ENCODE measurements around the gene SEMA6A.

The SEMA6A gene

DNA sequence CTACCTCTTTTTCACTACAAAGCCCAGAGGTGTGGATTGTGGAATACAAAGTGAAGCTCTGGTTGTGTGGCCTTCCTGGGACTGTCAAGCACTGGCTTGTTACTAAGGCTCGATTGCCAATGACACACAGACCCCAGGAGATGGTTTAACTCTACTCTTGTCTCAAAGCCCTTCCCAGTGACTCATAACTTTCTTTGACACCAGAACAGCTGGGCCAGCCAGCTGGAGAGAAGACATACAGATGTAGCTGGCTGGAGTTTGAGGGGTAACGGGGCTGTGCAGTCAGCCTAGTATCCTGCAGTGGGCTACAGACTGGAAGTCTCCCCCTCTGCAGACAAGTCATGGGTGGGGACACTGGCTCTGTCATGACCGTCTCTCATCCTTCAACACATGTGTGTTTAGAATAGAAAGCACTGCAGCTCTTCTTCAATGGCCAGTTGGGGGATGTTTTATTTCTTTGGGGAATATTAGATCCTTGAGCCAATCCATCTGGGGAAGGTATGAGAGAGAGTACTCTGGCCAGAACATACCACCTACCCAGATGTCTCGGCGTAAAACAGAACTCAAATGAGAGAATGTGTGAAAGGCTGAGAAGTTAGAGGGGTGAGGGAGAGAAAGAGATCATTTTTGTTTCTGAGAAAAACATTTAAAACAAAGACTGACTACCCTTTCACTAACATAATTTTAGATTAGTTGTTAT lies 53.3 kb downstream of the SEMA6A start:
- no peak for DNase-seq

DNA sequence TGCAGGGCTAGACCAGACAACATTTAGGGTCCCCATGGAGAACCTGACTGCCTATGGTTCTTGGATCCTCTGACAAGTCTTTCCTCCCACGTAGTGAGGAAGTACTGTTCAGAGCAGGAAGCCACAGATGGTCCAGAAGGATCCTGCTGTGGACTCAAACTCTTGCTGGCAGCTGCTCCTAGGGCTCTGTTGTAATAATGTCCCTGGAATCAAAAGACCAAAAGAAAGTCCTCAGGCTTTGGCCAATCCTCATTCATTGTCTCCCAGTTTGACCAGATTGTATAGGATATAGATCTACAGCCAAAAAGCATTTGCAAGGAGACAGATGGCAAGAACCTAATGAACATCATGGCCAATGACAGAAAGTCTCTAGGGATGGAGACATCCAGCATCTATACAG lies 53.9 kb downstream of the SEMA6A start:
- DNase-seq = no peak

- no peak for DNase-seq
Measured at GRCh38 chr5:116518423-116518822, 56.2 kb downstream of the SEMA6A start.

DNA sequence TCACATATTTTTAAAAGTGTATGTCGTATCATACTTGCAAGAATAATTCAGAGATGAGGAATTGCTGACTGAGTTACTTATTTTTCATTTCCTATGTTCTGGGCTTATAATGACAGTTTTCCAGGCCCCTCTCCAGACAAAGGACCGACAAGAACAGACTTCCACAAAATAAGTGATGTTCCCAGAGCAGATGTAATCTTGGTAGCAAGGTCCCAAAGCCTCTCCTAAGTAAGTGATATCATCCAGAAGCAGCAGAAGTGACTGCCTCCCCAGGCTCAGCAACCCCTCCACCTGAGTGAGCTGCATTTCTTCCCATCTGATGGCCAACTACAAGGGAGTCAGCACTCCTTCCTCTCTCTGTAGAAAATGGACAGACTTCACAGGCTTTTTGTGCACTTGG lies 57.1 kb downstream of the SEMA6A start:
- no peak for DNase-seq

GRCh38 chr5:116516021-116516420 lies 58.6 kb downstream of the SEMA6A start:
- no peak for DNase-seq

GRCh38 chr5:116514421-116514970 lies 60.1 kb downstream of the SEMA6A start:
- DNase-seq = no peak

DNA sequence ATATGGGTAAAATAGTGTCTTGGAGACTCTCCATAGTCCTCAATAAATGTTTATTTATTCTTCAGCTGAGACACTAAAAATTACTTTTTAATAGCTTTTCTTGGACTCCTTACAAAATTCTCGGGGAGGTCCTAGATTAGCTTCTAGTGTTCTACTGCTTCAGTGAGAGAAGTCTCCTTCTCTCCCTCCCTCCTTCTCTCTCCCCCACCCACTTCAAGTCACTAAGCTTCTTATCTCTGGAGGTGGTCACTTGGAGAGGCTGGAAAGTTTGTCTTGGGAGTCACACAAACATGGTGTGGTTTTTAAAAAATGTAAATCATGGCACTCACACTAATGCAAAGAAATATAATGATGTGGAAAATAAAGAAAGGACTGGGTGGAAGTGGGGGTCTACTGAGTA lies 64.1 kb downstream of the SEMA6A start:
- DNase-seq = no peak

DNA sequence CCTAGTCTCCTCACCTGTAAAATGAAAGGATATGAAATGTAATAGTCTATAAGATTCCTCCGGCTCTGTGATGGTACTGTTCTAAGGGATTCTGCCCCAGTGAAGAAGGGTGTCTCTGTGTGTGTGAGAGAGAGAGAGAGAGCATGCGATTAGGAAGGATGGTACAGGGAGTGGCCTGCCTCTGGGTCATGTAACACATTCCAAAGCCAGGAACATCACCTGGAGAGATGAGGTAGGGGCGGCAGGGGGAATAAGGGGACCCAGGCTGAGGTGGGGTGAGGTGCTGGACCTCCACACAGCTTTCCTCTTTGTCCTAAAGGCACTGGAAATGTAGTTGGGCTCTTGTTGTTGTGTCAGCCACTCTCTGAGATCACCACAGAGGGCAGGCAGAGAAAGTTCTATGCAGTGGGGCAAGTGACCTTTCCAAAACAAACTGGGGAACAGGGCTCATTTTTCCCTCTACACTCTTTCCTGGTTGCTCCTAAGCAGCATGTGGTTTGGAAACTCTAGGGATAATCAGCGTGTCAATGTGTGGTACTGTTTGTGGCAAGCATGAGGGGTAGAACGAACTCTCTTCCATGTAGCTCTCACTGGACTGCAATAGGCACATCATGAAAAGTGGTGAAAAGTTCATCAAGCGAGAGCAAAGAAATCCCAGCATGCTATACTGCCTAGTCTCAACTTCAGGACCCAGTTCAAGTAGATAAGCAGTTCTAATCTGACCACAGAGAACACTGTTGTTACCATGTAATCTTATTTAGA lies 65.0 kb downstream of the SEMA6A start:
- no peak for DNase-seq

GRCh38 chr5:116508835-116509234 lies 65.8 kb downstream of the SEMA6A start:
- DNase-seq = no peak

- no peak for DNase-seq
Measured at GRCh38 chr5:116507941-116508655, 66.5 kb downstream of the SEMA6A start.

GRCh38 chr5:116507051-116507537 lies 67.5 kb downstream of the SEMA6A start:
- DNase-seq = no peak

- no peak for DNase-seq
Measured at GRCh38 chr5:116506488-116506887, 68.1 kb downstream of the SEMA6A start.

GRCh38 chr5:116504593-116505166 lies 69.9 kb downstream of the SEMA6A start:
- no peak for DNase-seq

DNA sequence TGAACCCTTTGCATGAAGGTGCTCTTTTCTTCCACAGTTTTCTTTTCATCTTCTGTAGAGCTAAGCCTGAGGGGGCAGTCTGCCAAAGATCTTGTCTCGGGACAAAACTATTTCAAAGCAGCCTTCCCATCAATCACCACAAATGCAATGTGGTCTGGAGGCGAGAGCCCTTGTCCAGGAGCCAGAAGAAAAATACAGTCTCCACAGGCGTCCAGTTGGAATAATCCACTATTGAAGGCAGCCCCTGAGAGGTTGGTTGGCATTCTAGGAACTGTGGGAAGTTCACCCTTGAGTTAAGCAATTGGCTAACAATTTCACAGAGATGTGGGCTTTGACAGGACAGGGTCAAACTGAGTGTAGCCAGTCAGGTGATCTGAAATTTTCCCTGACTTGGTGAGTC lies 72.0 kb downstream of the SEMA6A start:
- no peak for DNase-seq

- DNase-seq = no peak
Measured at GRCh38 chr5:116502138-116502537, 72.5 kb downstream of the SEMA6A start.

DNA sequence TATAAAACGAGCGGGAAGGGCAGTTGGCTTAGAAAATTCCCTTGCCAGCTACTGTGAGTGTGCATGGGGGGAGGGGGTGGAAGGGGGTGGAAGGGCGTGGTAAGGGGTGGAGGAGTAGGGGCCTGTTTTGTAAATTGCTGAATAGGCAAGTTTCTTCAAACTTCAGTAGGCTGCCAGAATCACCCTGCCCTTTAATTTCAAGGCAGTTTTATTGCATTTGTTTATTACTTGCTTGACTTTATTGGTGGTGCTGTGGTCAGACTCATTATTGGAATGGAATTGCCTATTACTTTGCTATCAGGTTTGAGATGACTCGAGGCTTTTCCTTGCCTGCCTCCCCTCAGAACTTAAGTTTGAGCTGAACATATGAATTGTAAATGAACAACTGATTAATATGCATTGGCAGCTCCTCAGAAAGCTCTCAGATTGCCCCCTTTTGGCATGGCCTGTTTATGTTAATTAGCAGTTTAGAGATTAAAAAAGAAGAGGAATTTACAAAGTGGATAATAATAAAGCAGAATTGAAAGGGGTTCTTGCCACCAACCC lies 76.0 kb downstream of the SEMA6A start:
- DNase-seq = no peak

GRCh38 chr5:116497631-116498030 lies 77.0 kb downstream of the SEMA6A start:
- DNase-seq = peak; percentile 11

DNA sequence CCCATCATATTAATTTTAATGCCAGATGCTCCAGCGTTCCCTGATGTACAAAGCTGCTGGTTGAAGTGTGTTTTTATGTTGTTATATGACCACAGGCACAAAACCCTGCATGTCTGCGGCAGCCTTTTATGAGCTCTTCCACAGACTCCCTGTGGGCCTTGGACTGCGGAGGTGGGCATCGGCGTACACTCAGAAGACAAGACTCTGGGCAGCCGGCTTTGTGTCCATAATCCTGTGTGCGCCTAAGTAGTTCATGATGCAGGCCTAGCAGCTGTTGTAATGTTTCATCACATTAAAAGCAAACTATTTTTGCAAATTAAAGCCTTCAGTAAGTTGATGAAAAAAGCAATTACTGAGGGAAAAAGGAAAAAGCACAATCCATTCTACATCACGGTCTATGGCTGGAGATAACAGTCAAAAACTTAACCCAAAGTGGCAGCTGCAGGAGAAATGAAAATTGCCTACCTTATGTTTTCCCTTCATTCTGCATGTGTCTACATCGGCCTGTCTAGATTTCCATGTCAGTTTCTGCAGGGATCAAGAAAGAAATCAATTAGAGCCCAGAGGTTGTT lies 78.8 kb downstream of the SEMA6A start:
- DNase-seq = no peak

DNA sequence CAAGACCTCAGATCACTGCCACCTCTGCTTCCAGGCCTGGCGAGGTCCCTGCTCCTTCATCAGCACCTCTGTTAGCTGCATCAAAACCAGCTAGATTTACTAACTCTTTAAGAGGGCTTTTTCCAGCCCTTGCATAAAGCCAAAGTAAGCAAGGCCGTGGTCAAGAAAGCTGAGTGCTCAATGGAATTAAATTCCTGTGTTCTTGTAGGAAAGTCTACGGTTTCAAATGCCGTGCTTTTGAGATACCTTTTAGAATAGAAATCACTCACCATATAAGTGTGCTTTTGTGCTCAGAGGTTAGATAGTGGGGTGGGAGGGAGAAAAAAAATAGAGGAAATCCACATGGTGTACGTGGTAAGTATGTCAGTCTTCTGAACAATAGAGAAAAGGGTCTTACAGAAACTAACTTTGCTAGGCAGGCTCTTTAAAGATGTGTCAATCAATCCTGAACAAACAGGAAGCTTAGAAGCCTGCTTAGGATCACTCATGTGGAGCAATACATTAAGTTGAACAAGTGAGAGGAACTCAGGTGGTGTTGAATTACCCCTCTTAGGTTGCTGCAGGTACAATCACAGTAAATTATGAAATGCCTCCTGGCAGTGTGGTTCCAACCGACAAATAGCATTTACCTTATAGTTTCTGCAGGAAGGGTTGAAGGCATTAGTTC lies 79.7 kb downstream of the SEMA6A start:
- no peak for DNase-seq

DNA sequence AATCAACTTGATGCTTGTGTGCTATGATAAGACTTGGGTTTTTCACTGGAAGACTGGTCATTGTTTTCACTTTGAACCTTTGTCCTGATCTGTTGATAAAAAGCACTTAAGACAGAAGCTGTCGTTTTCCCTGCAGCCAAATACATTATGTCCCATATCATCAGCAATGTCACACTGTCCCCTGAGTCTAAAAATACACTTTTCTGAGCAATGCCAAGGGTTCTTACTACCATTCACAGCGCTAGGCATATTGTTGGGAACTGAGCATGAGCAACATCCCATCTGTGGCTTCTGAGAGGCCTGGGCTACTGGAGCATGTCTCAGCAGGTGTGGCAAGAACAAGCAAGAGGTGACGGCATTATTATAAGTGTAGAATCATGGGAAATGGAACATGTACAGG lies 81.8 kb downstream of the SEMA6A start:
- DNase-seq = peak; percentile 35

DNA sequence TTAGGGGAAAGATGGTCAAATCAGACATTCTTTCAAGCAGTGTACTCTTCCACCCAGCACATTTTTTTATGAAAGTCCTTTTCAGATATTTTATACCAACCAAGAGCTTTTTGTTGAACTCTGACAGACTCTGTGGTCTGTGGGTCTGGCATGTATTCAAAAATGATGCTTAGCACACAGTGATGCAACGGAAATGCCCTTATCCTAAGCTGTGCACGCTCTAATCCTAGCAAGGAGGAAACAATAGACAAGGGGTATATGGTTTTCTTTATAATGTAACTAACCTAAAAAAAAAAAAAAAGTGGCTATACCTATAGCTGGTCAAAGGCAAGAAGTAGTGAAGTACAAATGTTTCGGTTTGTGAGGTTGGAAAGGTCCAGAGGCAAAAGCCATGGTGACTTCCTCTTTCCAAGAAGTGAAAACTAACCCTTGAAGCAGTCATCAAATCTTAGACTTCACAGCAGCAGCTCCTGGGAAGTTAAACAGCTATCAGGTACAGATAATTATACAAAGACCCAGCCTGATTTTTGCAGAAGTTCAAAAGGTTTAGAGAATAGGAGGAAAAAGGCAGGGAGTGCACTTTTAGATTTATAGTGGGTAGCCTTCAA lies 82.5 kb downstream of the SEMA6A start:
- DNase-seq = peak; percentile 91
